Embryonic facial prominence (tissue), 1 donor: ENCODE data around the gene UTF1.
"Not testable (repeated sequence)": the region's sequence is repeated elsewhere in the genome, so short reads cannot be mapped to it uniquely, and the experiment has no call there.

Source experiments
- DNase-seq: peaks from one replicate; pipeline ENCODE4 v3.0.0-alpha.2; 2016; ENCODE audit errors: extremely low spot score

The UTF1 gene

DNA sequence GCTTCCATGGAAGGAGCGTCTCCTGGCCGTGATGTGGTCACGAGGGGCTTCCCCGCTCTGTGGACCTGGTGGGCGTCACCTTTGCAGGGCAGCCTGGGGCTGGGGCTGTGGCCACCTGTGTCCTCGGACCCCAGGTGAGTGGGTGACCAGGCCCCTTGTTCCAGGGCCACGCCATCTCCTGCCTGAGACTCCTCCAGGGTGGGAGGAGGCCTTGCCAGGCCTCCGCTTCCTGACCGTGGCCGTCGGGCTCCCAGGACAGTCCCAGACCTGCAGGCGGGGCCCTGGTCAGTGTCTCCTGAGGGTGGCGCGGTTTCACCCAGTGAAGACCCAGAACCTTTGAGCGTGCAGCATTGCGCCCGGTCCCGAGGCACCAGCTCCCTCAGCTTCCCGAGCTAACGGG is 20.4 kb upstream of the UTF1 start:
- DNase-seq: no peak

DNA sequence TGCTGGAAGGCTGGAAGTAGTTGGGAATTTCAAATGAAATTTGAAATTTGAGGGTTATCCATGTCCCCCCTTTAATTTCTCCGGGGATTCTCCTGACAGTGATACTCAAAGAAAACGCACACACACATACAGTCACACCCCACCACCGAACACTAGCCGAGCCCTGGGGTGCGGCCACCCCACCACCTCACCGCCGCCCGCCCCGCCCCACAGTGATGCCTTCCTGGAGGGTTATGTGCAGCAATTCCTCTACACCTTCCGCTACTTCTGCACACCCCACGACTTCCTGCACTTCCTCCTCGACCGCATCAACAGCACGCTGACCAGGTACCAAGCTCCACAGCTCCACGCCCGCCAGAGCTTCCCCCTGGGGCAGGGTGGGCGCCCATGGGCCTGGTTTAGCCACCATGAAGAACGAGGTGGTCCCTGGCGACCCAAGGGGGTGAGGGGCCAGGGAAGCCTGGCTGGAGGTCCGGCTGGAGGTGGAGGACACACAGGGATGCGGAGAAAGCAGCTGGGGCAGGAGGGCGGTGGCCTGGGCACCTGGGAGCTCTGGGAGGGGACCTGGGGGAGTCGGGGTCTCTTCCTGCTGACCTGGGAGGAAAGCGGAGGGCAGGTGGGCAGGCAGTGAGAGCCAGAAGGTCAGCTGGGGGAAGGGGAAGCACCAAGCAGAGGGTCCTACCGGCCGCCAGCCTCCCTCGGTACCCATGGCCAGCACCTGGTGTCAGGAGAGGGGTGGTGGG is 19.4 kb upstream of the UTF1 start:
- no peak for DNase-seq

DNA sequence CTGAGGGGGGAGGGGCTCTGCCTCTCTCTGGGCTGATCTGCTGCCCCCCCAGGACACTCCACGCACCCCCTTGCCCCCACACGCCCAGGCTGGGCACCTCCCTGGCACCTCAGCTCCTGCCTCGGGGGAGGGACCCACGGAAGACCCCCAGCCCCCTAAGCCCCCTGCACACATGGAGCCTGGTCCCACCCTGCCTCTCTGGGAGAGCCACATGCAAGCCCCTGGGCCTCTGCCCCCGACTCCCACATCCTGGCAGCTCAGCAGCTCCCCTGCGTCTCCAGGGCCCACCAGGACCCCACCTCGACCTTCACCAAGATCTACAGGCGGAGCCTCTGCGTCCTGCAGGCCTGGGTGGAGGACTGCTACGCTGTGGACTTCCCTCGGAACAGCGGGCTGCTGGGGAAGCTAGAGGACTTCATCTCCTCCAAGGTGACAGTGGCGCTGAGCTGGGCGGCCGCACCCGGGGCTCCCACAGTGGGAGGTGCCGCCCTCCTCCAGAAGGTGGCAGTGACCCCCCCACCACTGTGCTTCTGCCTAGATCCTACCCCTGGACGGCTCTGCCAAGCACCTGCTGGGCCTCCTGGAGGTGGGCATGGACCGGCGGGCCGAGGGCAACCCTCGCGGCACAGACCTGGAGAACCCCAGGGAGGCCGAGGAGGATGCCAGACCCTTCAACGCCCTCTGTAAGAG is 18.7 kb upstream of the UTF1 start:
- DNase-seq: no peak

DNA sequence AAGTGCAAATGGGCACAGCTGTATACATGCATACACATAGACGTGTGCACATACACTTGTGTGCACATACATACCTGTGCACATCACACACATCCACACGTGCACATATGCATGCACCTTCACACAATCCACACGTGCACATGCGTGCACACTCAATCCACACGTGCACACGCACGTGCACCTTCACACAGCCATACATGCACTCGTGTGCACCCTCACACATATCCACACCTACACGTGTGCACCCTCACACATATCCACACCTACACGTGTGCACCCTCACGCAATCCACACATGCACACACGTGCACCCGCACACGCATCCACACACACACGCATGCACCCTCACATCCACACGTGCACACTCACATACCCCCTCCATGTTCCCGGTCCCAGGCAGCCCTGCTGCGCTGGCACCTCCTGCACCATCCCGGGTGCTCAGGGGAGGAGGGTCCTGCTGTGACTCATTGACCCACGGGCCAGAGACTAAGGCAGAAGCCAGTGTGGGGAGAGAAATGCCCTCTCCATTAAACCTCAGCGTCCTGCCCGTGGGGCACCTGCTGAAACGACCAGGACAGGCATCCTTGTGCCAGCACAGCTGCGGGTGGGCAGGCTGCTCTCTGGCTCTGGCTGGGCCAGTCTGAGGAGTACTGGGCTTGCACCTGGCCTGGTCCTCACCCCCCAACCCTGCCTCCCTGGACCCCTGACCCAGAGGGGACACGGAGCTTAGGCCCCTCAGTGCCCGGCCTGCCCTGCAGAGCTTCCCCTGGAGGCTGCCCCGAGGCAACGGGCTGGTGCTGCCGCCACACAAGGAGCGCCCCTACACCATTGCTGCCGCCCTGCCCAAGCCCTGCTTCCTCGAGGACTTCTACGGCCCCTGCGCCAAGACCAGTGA is 17.8 kb upstream of the UTF1 start:
- DNase-seq: no peak

DNA sequence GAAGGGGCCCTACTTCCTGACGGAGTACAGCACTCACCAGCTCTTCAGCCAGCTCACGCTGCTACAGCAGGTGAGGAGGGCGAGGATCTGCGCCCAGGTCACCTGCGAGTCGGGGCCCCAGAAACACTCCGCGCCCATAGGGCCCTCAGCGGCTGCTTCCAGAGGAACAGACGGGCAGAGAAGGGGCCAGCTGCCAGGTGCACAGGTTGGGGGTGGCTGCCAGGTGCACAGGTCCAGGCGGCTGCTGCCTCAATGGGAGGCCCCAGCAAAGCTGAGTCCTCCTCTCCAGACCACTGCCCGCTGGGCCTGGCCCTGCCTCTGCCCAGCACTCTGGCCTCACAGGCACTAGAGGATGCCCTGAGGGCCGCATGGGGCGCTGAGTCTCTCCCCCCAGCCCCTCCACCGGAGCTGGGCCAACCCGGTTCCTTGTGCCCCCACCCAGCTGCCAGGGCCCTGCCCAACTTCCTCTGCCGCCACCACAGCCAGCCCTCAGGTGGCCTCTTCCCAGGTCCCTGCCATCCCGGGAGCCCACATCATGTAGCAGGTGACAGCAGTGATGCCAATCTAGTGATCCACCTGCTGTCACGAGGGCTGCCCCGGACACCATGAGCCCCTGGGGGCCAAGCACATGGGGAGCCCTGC is 17.0 kb upstream of the UTF1 start:
- DNase-seq: no peak

DNA sequence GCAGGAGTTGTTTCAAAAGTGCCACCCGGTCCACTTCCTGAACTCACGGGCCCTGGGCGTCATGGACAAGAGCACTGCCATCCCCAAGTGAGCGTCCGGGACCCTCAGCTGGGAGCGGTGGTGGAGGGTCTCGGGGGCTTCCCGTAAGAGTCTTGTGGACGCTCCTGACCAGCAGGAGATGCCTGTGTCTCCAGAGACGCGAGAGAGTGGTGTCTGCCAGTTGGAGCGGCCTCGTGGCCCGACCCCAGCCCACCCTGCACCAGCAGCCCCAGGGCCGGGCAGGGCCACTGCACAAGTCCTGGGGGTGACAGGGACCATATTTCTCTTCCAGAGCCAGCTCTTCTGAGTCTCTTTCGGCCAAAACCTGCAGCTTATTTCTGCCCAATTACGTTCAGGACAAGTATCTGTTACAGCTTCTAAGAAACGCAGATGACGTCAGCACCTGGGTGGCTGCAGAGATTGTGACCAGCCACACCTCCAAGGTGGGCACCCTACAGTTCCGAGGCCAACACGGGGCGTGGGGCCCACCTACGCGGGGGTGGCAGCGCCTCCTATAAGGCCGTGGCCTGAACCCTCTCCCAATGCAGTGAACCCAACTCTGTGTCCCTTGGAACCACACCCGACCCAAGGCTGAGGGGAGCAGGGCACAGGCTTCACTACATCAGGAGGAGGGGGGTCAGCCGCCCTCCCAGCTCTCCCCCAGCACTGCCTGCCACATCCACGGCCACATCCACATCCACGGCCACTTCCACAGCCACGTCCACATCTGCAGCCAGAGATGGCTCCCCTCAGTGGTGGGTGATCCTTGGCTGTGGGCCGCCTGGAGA is 16.2 kb upstream of the UTF1 start:
- DNase-seq: no peak

DNA sequence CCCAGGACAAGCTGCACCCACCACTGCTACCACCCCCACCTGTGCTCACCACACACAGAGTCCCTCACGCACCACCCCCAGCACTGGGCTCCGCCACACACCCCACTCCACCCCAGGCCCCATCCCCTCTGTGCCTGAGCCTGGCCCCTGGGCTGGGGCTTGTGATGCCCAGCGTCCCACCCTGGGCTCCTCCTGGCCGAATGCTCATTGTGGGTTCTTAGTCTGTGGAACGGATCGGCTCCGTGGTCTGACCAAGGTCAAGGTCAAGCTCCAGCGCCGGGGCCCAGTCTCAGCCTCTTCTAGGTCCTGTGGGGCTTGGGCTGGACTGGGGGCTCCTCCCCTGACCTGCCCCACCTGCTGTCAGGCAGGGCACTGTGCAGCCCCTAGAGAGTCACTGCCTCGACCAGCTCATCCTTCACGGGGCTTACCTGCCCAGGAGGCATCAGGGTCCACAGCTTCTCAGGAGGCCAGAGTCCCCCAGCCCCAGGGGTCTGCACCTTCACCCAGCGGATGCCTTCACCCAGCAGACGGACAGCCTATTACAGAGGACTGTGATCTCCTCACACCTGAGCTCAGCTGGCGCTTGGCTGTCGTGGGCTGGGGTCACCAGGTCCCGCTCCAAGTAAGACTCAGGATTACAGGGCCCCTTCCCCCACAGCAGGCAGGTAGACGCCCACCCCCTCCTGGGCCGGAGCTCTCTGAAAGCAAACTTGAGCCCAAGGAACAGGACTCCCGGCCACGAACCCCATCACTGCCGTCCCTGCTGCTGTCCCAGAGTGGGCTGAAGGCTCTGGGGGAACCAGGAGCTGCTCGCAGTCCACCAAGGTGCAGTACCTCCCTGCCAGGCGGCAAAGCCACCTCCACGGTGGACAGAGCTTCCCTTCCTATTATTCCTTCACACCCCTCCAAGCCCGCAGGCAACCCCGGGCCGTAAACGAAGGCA is 15.3 kb upstream of the UTF1 start:
- DNase-seq: no peak

DNA sequence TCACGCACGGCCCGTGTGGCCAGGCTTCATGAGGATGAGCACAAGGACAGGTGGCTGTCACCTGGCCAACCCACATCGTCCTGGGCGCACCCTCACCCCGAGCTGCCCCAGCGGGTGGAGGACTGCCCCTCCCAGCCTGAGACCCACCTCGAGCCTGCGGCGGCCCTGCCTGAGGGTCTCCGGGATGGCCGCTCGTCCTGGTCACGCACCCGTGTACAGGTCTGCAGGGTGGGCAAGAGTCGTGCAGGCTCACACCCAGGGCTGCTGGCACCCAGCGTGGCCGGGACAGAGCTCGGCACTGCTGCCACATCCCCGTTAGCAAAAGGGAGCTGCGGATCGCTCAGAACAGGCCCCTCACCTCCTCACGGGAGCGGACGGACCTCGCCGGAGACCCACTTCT is 14.4 kb upstream of the UTF1 start:
- no peak for DNase-seq

DNA sequence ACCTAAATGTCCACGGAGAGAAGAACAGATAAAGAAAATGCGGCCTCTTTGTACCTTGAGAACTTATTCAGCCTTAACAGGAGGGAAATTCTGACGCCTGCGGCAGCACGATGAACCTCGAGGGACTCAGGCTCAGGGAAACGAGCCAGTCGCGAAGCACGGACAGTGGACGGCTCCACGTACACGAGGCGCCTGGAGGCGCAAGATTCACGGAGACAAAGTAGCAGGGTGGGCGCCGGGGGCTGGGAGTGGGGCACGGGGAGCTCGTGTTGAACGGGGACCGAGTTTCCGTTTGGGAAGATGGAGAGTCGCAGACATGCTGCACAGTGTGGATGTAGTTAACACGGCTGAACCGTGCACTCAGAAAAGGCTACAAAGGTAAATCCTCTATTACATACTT is 13.2 kb upstream of the UTF1 start:
- DNase-seq: no peak

DNA sequence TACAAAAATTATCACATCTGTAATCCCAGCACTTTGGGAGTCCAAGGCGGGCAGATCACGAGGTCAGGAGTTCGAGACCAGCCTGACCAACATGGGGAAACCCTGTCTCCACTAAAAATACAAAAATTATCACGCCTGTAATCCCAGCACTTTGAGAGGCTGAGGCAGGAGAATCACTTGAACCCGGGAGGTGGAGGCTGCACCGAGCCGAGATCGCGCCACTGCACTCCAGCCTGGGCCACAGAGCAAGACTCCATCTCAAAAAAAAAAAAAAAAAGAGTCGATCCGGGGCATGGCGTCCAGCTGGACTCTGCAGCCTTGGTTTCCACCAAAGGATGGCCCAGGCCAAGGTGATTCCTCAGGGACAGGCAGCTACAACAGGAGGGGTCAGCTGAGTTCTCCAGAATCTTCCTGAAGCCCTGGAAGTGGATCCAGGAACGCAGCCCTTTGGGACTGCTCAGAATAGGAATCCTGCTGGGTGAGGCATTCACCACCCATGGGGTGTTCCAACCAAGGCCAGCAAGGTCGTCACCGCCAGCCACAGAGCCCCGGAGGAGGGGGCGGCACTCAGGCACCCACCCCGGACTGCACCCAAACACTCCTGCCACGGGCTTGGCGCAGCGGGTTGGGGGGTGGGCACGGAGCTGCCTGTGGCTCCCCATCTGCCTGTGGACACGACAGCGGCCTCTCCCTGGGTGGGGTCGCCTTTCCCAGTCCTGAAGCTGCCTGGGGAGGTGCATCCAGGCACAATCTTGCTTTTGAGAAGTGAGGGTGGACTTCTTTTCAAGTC is 12.0 kb upstream of the UTF1 start:
- DNase-seq: no peak

DNA sequence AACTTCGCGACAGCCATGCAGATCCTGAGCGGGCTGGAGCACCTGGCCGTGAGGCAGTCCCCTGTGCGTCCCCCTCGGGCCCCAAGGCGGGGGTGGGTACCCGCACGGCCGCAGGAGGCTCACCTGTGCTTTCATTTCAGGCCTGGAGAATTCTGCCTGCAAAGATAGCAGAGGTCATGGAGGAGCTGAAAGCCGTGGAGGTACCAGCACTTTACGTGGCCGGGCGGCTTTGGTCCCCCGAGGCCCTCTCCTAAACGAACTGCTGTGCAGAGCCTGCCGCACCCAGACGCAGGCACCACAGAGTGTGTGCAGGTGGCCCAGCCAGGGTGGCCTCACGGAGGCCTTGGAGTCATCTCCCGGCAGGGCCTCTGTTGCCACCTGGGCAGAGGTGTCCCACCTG is 11.1 kb upstream of the UTF1 start:
- no peak for DNase-seq

DNA sequence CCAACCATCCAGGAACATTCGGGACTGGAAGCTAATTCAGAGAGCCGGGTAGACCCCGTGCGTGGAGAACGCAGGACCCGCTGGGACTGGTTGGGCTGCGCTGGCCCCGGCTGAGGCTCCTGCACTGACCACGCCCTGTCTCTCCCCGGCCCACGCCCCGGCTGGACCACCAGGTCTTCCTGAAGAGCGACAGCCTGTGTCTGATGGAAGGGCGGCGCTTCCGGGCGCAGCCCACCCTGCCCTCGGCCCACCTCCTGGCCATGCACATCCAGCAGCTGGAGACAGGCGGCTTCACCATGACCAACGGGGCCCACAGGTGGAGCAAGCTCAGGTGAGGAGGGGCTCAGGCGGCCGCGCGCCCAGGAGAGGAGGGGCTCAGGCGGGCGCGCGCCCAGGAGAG is 10.2 kb upstream of the UTF1 start:
- DNase-seq: no peak

DNA sequence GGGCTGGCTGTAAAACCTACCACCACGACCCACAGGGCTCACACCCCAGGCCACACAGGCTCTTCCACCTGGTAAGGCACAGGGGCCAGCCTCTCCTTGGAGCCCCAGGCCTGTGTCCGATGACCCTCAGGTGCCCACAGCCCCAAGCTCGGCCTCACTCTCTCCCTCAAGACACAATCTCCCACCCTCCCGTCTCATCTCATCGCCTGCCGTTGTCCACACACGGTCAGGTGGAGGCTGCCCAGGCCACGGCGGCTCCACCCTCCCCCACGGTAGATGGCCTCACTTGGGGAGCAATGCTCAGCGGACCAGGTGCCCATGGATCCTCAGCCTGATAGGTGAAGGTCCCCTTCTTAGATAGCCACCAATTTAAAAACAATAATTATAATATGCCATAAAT is 8.7 kb upstream of the UTF1 start:
- no peak for DNase-seq

DNA sequence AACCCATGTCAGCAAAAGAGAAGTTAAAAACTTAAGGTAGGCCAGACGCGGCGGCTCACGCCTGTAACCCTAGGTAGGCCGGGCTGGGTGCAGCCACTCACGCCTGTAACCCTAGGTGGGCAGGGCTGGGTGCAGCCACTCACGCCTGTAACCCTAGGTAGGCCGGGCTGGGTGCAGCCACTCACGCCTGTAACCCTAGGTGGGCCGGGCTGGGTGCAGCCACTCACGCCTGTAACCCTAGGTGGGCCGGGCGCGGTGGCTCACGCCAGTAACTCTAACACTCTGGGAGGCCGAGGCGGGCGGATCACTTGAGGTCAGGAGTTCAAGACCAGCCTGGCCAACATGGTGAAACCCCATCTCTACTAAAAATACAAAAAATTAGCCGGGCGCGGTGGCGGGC is 8.3 kb upstream of the UTF1 start:
- DNase-seq: not testable (repeated sequence)

DNA sequence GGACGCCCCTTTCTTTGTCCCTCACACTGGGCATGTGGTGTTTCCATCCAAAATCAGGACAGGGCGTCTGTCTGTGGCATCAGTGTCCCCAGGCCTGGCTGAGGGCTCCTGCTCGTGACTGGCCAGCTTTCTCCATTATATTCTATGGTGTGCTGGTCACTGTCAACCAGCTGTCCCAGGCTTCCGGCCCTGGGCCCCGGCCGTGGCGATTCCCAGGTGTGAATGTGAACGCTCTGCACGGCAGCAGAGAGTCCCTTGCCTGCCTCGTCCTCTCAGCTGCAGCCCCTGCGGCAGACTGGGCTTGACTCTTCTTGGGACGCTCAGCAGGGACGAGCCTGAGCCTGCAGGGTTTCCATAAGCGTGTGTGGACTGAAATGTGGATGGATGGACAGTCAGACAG is 5.9 kb upstream of the UTF1 start:
- DNase-seq: no peak

DNA sequence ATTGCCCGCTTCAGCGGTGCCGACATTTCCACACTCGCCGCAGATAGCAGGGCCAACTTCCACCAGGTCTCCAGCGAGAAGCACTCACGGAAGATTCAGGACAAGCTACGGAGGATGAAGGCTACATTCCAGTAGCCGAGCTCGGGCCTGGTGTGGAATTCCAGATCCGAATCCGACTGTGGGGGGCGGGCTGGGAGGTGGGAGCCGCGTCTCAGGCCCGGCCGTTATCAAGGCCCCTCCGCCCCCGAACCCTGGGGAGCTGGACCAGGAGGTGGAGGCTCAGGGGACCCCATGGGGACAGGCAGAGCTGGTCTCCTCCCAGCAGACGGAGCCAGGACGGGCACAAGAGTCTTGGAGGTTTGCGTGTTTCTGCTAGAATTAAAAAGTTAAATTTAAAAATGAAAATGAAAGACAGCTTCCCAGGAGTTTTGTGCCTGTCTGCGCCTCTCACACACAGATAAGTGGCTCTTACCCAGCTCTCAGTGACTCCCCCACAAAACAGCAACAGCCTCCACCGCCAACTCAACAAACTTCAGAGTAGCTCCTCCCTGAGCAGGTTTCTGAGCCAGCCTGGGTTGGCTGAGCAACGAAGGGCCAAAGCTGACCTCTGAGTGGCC is 5.2 kb upstream of the UTF1 start:
- DNase-seq: no peak

DNA sequence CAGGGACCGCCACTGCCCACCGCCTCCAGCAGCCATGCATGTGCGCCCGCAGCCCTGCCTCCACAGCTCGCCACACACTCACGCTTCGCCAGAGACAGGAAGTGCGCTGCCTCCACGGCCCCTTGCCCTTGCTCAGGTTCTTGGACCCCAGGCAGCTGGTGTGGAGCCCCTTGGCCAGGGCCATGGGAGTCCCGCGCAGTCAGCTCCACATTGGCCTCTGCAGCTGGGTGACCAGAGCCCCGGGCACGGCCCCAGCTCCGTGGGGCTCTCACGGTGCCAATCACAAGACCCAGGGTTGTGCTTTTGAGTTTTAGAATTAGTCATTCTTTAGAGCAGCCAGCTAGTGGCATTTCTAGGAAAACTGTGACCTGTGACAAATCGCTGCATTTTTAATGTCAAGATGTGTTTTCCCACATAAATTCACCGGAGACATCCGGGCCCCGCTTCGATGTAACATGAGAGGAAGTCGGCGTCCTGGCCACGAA is 4.3 kb upstream of the UTF1 start:
- DNase-seq: no peak

DNA sequence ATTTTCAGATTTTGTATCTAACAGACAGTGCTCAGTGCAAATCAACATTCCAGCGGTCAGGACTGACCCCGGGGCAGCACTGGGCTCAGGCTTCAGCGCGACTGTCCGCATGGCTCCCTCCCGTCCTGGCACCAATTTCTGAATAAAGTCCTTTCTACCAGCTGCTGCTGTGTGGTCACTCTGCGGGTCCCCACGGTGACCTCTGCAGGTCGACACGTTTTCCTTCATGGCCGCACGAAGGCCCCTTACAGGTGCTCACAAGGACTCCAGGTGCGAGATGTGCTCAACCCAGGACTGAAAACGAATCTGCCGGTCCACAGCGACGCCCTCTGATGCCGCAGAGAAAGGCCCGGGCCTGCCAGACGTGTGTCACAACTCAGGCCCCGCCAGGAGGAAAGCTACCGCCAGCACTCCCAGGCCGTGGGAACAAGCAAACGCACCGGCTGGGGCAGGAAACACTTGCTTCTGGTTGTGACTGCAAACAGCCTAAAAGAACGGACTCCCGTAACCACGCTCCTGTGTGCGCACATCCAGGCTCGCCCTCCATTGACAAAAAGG is 3.7 kb upstream of the UTF1 start:
- DNase-seq: no peak
